C4-2B (cell line): ENCODE measurements around the gene SCYL3.

Source experiments
- CTCF ChIP-seq: fragments of 450-650 bp; conservative IDR thresholded peaks from 2 replicates; pipeline ENCODE4 v1.5.1; 2017; ENCODE audit warnings: mild to moderate bottlenecking
- ZFX ChIP-seq: fragments of 450-650 bp; IDR thresholded peaks from 2 replicates; pipeline ENCODE4 v1.6.1; 2017

- TF ChIP-seq CTCF (no peak), ZFX (no peak)
These were observed 14.5 kb downstream of the SCYL3 start for GRCh38 chr1:169879034-169879840.
